IMR-90 (cell line): ENCODE results near the gene SLC25A11. TPM values are rescaled to one million over a fixed set of nuclear protein-coding genes. Genes with fewer than 3 reads are reported as not detected.

Experiments
- ATAC-seq: fragments of 200-7000 bp; cut with Tn5 transposase; 2 replicates; pipeline ENCODE4 v1.9.1; 2020; ENCODE audit warnings: low read depth, mild to moderate bottlenecking, moderate library complexity
- BruUV-seq: library from RNA; stranded (reverse); fragments of 400-500 nt; replicated peaks from 2 replicates; lab custom pipeline; 2021; lab: Mats Ljungman, UMichigan
- CTCF ChIA-PET: fragments of 300-600 bp; formaldehyde crosslinking; extraction: SDS; loops from one replicate; lab custom pipeline; 2021; ENCODE audit warnings: antibody characterized with exemption; lab: Yijun Ruan, JAX
- POLR2A ChIA-PET: fragments of 300-600 bp; sonication (Branson Sonifier 250); formaldehyde crosslinking; loops from one replicate; lab custom pipeline; 2022; ENCODE audit warnings: antibody characterized with exemption; ENCODE audit not compliant: unreplicated experiment; lab: Charles Lee
- DNase-seq: peaks from one replicate; pipeline ENCODE4 v3.0.0; 2013
- H2AFZ ChIP-seq: replicated peaks from 2 replicates; pipeline ENCODE3; 2013; ENCODE audit warnings: low read length, mild to moderate bottlenecking; ENCODE audit not compliant: poor library complexity
- H2AK5ac ChIP-seq: 2 replicates; pipeline ENCODE4 v1.6.1; 2013; ENCODE audit warnings: low read depth, low read length, inconsistent platforms
- H2AK9ac ChIP-seq: replicated peaks from 2 replicates; pipeline ENCODE3; 2013; ENCODE audit warnings: mild to moderate bottlenecking, low read depth, low read length, moderate library complexity; ENCODE audit not compliant: poor library complexity
- H2BK120ac ChIP-seq: 2 replicates; pipeline ENCODE4 v1.6.1; 2013; ENCODE audit warnings: low read depth, low read length, inconsistent platforms
- H2BK15ac ChIP-seq: 3 replicates; pipeline ENCODE4 v1.6.1; 2013; ENCODE audit warnings: low read depth, low read length, inconsistent platforms
- H2BK20ac ChIP-seq: 2 replicates; pipeline ENCODE4 v1.6.1; 2013; ENCODE audit warnings: low read depth, mild to moderate bottlenecking, inconsistent platforms, low read length, moderate library complexity
- H2BK5ac ChIP-seq: 2 replicates; pipeline ENCODE4 v1.6.1; 2013; ENCODE audit warnings: mild to moderate bottlenecking, low read depth, low read length, inconsistent platforms; ENCODE audit not compliant: poor library complexity, severe bottlenecking
- H3K14ac ChIP-seq: replicated peaks from 2 replicates; pipeline ENCODE4 v1.6.1; 2013; ENCODE audit warnings: low read depth, low read length, inconsistent platforms
- H3K18ac ChIP-seq: 2 replicates; pipeline ENCODE4 v1.6.1; 2013; ENCODE audit warnings: low read depth, low read length, control low read depth
- H3K23ac ChIP-seq: 2 replicates; pipeline ENCODE4 v1.6.1; 2013; ENCODE audit warnings: low read depth, low read length, inconsistent platforms
- H3K27ac ChIP-seq: 2 replicates; pipeline ENCODE4 v1.5.1; 2013; ENCODE audit warnings: mild to moderate bottlenecking, control low read depth, low read length; ENCODE audit not compliant: insufficient read depth
- H3K27me3 ChIP-seq: 2 replicates; pipeline ENCODE4 v1.6.1; 2013; ENCODE audit warnings: low read length; ENCODE audit not compliant: control insufficient read depth, insufficient read depth
- H3K36me3 ChIP-seq: 2 replicates; pipeline ENCODE4 v1.6.1; 2013; ENCODE audit warnings: low read length, mixed read lengths; ENCODE audit not compliant: control insufficient read depth, insufficient read depth
- H3K4ac ChIP-seq: 2 replicates; pipeline ENCODE4 v1.6.1; 2013; ENCODE audit warnings: low read depth, low read length, inconsistent platforms
- H3K4me1 ChIP-seq: 2 replicates; pipeline ENCODE4 v1.6.1; 2013; ENCODE audit warnings: low read length, mixed read lengths; ENCODE audit not compliant: control insufficient read depth, insufficient read depth
- H3K4me2 ChIP-seq: 2 replicates; pipeline ENCODE4 v1.6.1; 2013; ENCODE audit warnings: low read depth, mild to moderate bottlenecking, control low read depth, low read length, moderate library complexity
- H3K4me3 ChIP-seq: 2 replicates; pipeline ENCODE4 v1.5.1; 2013; ENCODE audit warnings: low read depth, mild to moderate bottlenecking, control low read depth, low read length, moderate library complexity; ENCODE audit not compliant: insufficient read depth
- H3K56ac ChIP-seq: 2 replicates; pipeline ENCODE4 v1.6.1; 2013; ENCODE audit warnings: low read length, inconsistent platforms; ENCODE audit not compliant: insufficient read depth; ENCODE audit errors: extremely low read depth
- H3K79me1 ChIP-seq, 2 experiments: 2 replicates each; pipeline ENCODE4 v1.6.1; 2013; ENCODE audit warnings: low read length in 2 of 2, inconsistent platforms in 1 of 2, low read depth in 1 of 2
- H3K9ac ChIP-seq: 2 replicates; pipeline ENCODE4 v1.6.1; 2013; ENCODE audit warnings: low read depth, low read length, control low read depth
- H3K9me1 ChIP-seq: 2 replicates; pipeline ENCODE4 v1.6.1; 2013; ENCODE audit warnings: low read length, inconsistent platforms; ENCODE audit not compliant: insufficient read depth
- H3K9me3 ChIP-seq: 2 replicates; pipeline ENCODE4 v1.6.1; 2013; ENCODE audit warnings: low read length; ENCODE audit not compliant: control insufficient read depth, insufficient read depth
- H4K20me1 ChIP-seq: 2 replicates; pipeline ENCODE4 v1.6.1; 2013; ENCODE audit warnings: low read length, inconsistent platforms; ENCODE audit not compliant: insufficient read depth
- H4K5ac ChIP-seq: 2 replicates; pipeline ENCODE4 v1.6.1; 2013; ENCODE audit warnings: mild to moderate bottlenecking, low read depth, low read length, control low read depth
- H4K8ac ChIP-seq, 2 experiments: 2 replicates each; pipeline ENCODE4 v1.6.1; 2013; ENCODE audit warnings: low read depth in 2 of 2, low read length in 2 of 2, control low read depth in 1 of 2, inconsistent platforms in 1 of 2
- H4K91ac ChIP-seq: 2 replicates; pipeline ENCODE4 v1.6.1; 2013; ENCODE audit warnings: low read depth, low read length, inconsistent platforms; ENCODE audit not compliant: insufficient read depth
- BHLHE40 ChIP-seq: fragments of 150-350 bp; IDR thresholded peaks from 2 replicates; pipeline ENCODE4 v1.6.1; 2016; ENCODE audit warnings: mild to moderate bottlenecking, low read depth, low read length
- CEBPB ChIP-seq: IDR thresholded peaks from 2 replicates; pipeline ENCODE4 v1.6.1; 2012; ENCODE audit warnings: low read depth, low read length, improper control_type of control experiment
- CHD1 ChIP-seq: IDR thresholded peaks from 2 replicates; pipeline ENCODE4 v1.6.1; 2012; ENCODE audit warnings: low read depth, low read length, improper control_type of control experiment
- CTCF ChIP-seq: conservative IDR thresholded peaks from 2 replicates; pipeline ENCODE4 v1.5.1; 2012; ENCODE audit warnings: mild to moderate bottlenecking, low read depth, low read length, improper control_type of control experiment
- ELK1 ChIP-seq: fragments of 150-350 bp; IDR thresholded peaks from 2 replicates; pipeline ENCODE4 v1.6.1; 2016; ENCODE audit warnings: low read depth, mild to moderate bottlenecking, low read length, moderate library complexity, borderline replicate concordance
- FOS ChIP-seq: fragments of 150-350 bp; IDR thresholded peaks from 2 replicates; pipeline ENCODE4 v1.6.1; 2016; ENCODE audit warnings: low read depth, low read length
- MAFK ChIP-seq: IDR thresholded peaks from 2 replicates; pipeline ENCODE4 v1.6.1; 2012; ENCODE audit warnings: low read depth, low read length, improper control_type of control experiment
- MAZ ChIP-seq: IDR thresholded peaks from 2 replicates; pipeline ENCODE4 v1.6.1; 2012; ENCODE audit warnings: low read depth, mild to moderate bottlenecking, low read length, improper control_type of control experiment, moderate library complexity, borderline replicate concordance
- MXI1 ChIP-seq: IDR thresholded peaks from 2 replicates; pipeline ENCODE4 v1.6.1; 2012; ENCODE audit warnings: low read depth, mild to moderate bottlenecking, low read length, moderate library complexity, borderline replicate concordance
- NFE2L2 ChIP-seq: fragments of 150-350 bp; IDR thresholded peaks from 2 replicates; pipeline ENCODE4 v1.6.1; 2016; ENCODE audit warnings: low read depth, mild to moderate bottlenecking, low read length
- POLR2A ChIP-seq: IDR thresholded peaks from 2 replicates; pipeline ENCODE4 v1.6.1; 2012; ENCODE audit warnings: mild to moderate bottlenecking, low read depth, low read length
- RAD21 ChIP-seq: IDR thresholded peaks from 2 replicates; pipeline ENCODE4 v1.6.1; 2012; ENCODE audit warnings: low read length, improper control_type of control experiment
- RCOR1 ChIP-seq: IDR thresholded peaks from 2 replicates; pipeline ENCODE4 v1.6.1; 2012; ENCODE audit warnings: mild to moderate bottlenecking, low read length, improper control_type of control experiment; ENCODE audit not compliant: insufficient replicate concordance
- RFX5 ChIP-seq: IDR thresholded peaks from 2 replicates; pipeline ENCODE4 v1.8.0; 2012; ENCODE audit warnings: low read depth, mild to moderate bottlenecking, low read length, moderate library complexity
- SMC3 ChIP-seq: fragments of 150-350 bp; IDR thresholded peaks from 2 replicates; pipeline ENCODE4 v1.6.1; 2016; ENCODE audit warnings: low read depth, mild to moderate bottlenecking, antibody characterized with exemption, low read length, moderate library complexity
- USF2 ChIP-seq: fragments of 150-350 bp; IDR thresholded peaks from 2 replicates; pipeline ENCODE4 v1.6.1; 2017; ENCODE audit warnings: mild to moderate bottlenecking, antibody characterized with exemption, low read length, low read depth
- WGBS, 2 experiments: methylation state at CpG; one replicate each; pipeline versions ENCODE4 v1.1.5 to v1.1.7; 2013; ENCODE audit warnings: missing lambda C conversion rate in 2 of 2; ENCODE audit not compliant: insufficient read length in 1 of 2; ENCODE audit errors: extremely low coverage in 2 of 2; 5-methylcytosine and 5-hydroxymethylcytosine counted together
- dilution Hi-C: fragments of 300-500 bp; cut with HindIII; formaldehyde crosslinking; loops from one replicate; pipeline ENCODE4 v1.14.3; 2018; ENCODE audit warnings: low sequenced_read_pairs; ENCODE audit not compliant: unreplicated experiment
- in situ Hi-C: fragments of 300-500 bp; cut with MboI; formaldehyde crosslinking; loops from 3 replicates; pipeline ENCODE4 v1.14.3; 2019; ENCODE audit warnings: low sequenced_read_pairs, inconsistent platforms, mixed read lengths
- intact Hi-C: fragments of 100-400 bp; cut with micrococcal nuclease; formaldehyde crosslinking; loops from 2 replicates; pipeline ENCODE4 v1.10.0; 2022
- polyA plus RNA-seq, 3 experiments: library from polyadenylated mRNA; depleted of rRNA; stranded (reverse); fragments of >200 nt; gene quantifications; 2 replicates each; pipeline ENCODE4 v1.2.3, GENCODE V29; 2012; ENCODE audit warnings: low replicate concordance in 1 of 3
- total RNA-seq: library from RNA; depleted of rRNA; stranded (reverse); fragments of >200 nt; gene quantifications from 2 replicates; pipeline ENCODE4 v1.2.3, GENCODE V29; 2012

The SLC25A11 gene
- total and polyA plus RNA-seq, 2 of the 4 experiments (the other 2 are of a cell fraction): 35.0 to 62.2 TPM

DNA sequence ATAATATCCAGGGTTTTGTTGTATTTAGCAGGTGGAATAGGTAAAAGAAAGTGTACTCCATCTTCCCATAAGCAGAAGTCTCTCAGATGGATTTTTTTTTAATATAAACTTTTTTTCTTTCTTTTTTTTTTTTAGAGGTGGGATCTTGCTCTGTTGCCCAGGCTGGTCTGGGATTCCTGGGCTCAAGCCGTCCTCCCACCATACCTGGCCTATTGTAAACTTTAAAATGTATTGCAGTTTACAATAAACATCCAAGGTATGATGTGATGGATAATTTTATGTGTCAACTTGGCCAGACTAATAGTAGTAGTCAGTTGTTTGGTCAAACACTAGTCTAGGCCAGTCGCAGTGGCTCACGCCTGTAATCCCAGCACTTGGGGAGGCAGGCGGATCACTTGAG lies 18.5 kb downstream of the SLC25A11 start:
- Histone ChIP-seq H2AK5ac (no peak overlapping the region), H3K4me3 (no peak overlapping the region), H2BK5ac (no peak overlapping the region), H3K79me1 (no peaks in the 10 kb centered on the region), H3K36me3 (no peaks in the 10 kb centered on the region), H4K20me1 (no peaks in the 10 kb centered on the region), H3K56ac (no peak overlapping the region), H3K18ac (no peak overlapping the region), H2AFZ (no peak overlapping the region), H3K9me3 (no peaks in the 10 kb centered on the region), H3K23ac (no peak overlapping the region), H3K14ac (no peak overlapping the region), H2BK20ac (no peak overlapping the region), H3K27me3 (no peaks in the 10 kb centered on the region), H4K8ac (no peak overlapping the region), H3K27ac (no peak overlapping the region), H3K4me2 (no peak overlapping the region), H2AK9ac (no peak overlapping the region), H2BK120ac (no peak overlapping the region), H3K4me1 (0 out of 2 replicates have a peak, but pooled peaks cover 2% of the 10 kb centered on the region), H3K9me1 (no peaks in the 10 kb centered on the region), H2BK15ac (no peak overlapping the region), H3K9ac (no peak overlapping the region), H4K91ac (no peak overlapping the region), H3K4ac (no peak overlapping the region), H4K5ac (no peak overlapping the region)
- DNase-seq: no peak
- ATAC-seq: no peak
- in situ Hi-C loops: no loop called here
- no TSS peak for BruUV-seq
- CTCF ChIA-PET: interaction anchor here (1.4 kb wide), 1 partner anchor 18 kb away, joined by 4 read pairs; the partner anchor contains the start of gene CHRNE
- dilution Hi-C loops: no loop called here
- intact Hi-C loops: no loop called here
- TF ChIP-seq RAD21 (no peak), NFE2L2 (no peak), USF2 (no peak), RCOR1 (no peak), ELK1 (no peak), CTCF (no peak), FOS (no peak), BHLHE40 (no peak), CHD1 (no peak), CEBPB (no peak), SMC3 (no peak), POLR2A (no peak), MAZ (no peak), MAFK (no peak), RFX5 (no peak), MXI1 (no peak)
- WGBS, 2 experiments: no CpG with 5 or more reads among the region's 4 CpGs
- POLR2A ChIA-PET: interaction anchor here (0.7 kb wide), 1 partner anchor 111 kb away, joined by 6 read pairs; no protein-coding TSS in a partner anchor
